ENCODE measurements around the gene TUB.

Gene TUB

GRCh38 chr11:8109675-8110074 lies 28.7 kb downstream of the TUB start:
- no peak for DNase-seq

- no peak for DNase-seq
Observed at GRCh38 chr11:8110396-8110795, 29.4 kb downstream of the TUB start.

GRCh38 chr11:8111636-8112035 lies 30.6 kb downstream of the TUB start:
- no peak for DNase-seq

GRCh38 chr11:8122173-8122764 lies 41.3 kb downstream of the TUB start:
- DNase-seq = no peak

GRCh38 chr11:8126649-8127289 lies 45.8 kb downstream of the TUB start:
- no peak for DNase-seq

GRCh38 chr11:8127447-8127846 lies 46.4 kb downstream of the TUB start:
- no peak for DNase-seq

GRCh38 chr11:8138526-8138925 lies 57.5 kb downstream of the TUB start:
- no peak for DNase-seq

GRCh38 chr11:8149726-8150125 lies 68.7 kb downstream of the TUB start:
- no peak for DNase-seq

Data from stimulated activated CD4-positive, alpha-beta T cell treated with anti-CD3 and anti-CD28 coated beads, Interleukin-2, amount 100 ng/mL, for 24 hours (primary cell).